HepG2 (cell line): ENCODE results near the gene DNAAF3. TPM values are rescaled to one million over a fixed set of nuclear protein-coding genes. Genes with fewer than 3 reads are reported as not detected.
A peak's percentile ranks its signal among the peaks of the same experiment; 100 is the strongest.

ENCODE experiments used
- ARNT2 ChIP-seq: sonication (generic); formaldehyde crosslinking; IDR thresholded peaks from 2 replicates; pipeline ENCODE4 v1.8.0; 2022; ENCODE audit warnings: mild to moderate bottlenecking, low read depth, missing genetic modification reagents, moderate library complexity
- CAMTA2 ChIP-seq: sonication (generic); formaldehyde crosslinking; IDR thresholded peaks from 2 replicates; pipeline ENCODE4 v1.4.0; 2020; ENCODE audit warnings: mild to moderate bottlenecking, missing genetic modification reagents, borderline replicate concordance
- CCAR2 ChIP-seq: fragments of 200-400 bp; formaldehyde crosslinking; optimal IDR thresholded peaks from 2 replicates; pipeline ENCODE3; 2018; ENCODE audit warnings: low read depth, mild to moderate bottlenecking, low read length, moderate library complexity
- CEBPG ChIP-seq: IDR thresholded peaks from 2 replicates; pipeline ENCODE4 v1.6.1; 2016
- CERS6 ChIP-seq: sonication (generic); formaldehyde crosslinking; IDR thresholded peaks from 2 replicates; pipeline ENCODE4 v1.5.0; 2020; ENCODE audit warnings: missing genetic modification reagents
- GPN1 ChIP-seq: sonication (generic); formaldehyde crosslinking; IDR thresholded peaks from 2 replicates; pipeline ENCODE4 v1.5.1; 2020; ENCODE audit warnings: missing genetic modification reagents, borderline replicate concordance
- HMG20B ChIP-seq: conservative IDR thresholded peaks from 2 replicates; pipeline ENCODE4 v1.6.1; 2016; ENCODE audit warnings: missing genetic modification reagents, missing compliant biosample characterization
- HOXA7 ChIP-seq: sonication (generic); formaldehyde crosslinking; IDR thresholded peaks from 2 replicates; pipeline ENCODE4 v1.8.1; 2022; ENCODE audit warnings: mild to moderate bottlenecking, missing genetic modification reagents, moderate library complexity
- KAT8 ChIP-seq: IDR thresholded peaks from 2 replicates; pipeline ENCODE4 v1.6.1; 2016; ENCODE audit warnings: missing genetic modification reagents, missing compliant biosample characterization
- MAF1 ChIP-seq: sonication (generic); formaldehyde crosslinking; IDR thresholded peaks from 2 replicates; pipeline ENCODE4 v1.5.0; 2020; ENCODE audit warnings: missing genetic modification reagents, borderline replicate concordance
- MLLT10 ChIP-seq: sonication (generic); formaldehyde crosslinking; IDR thresholded peaks from 2 replicates; pipeline ENCODE4 v1.4.0; 2020; ENCODE audit warnings: missing genetic modification reagents
- NFE2L1 ChIP-seq: sonication (generic); formaldehyde crosslinking; IDR thresholded peaks from 2 replicates; pipeline ENCODE4 v1.4.0; 2020; ENCODE audit warnings: missing genetic modification reagents, mild to moderate bottlenecking, borderline replicate concordance
- PTBP1 ChIP-seq: fragments of 200-400 bp; formaldehyde crosslinking; IDR thresholded peaks from 2 replicates; pipeline ENCODE4 v1.6.1; 2018; ENCODE audit warnings: low read length, low read depth; ENCODE audit not compliant: poor library complexity, severe bottlenecking
- SIX4 ChIP-seq: sonication (generic); formaldehyde crosslinking; IDR thresholded peaks from 2 replicates; pipeline ENCODE4 v1.4.0; 2020; ENCODE audit warnings: missing genetic modification reagents
- U2AF1 ChIP-seq: fragments of 200-400 bp; formaldehyde crosslinking; optimal IDR thresholded peaks from 2 replicates; pipeline ENCODE3; 2017; ENCODE audit warnings: mild to moderate bottlenecking, low read depth, low read length
- ZBTB34 ChIP-seq: sonication (generic); formaldehyde crosslinking; IDR thresholded peaks from 2 replicates; pipeline ENCODE4 v1.8.0; 2022; ENCODE audit warnings: mild to moderate bottlenecking, missing genetic modification reagents
- ZBTB7B ChIP-seq: sonication (generic); formaldehyde crosslinking; IDR thresholded peaks from 2 replicates; pipeline ENCODE4 v1.4.0; 2020; ENCODE audit warnings: missing genetic modification reagents
- ZBTB8A ChIP-seq: sonication (generic); formaldehyde crosslinking; IDR thresholded peaks from 2 replicates; pipeline ENCODE4 v1.4.0; 2020; ENCODE audit warnings: mild to moderate bottlenecking, low read depth, missing genetic modification reagents, borderline replicate concordance
- ZFP36L2 ChIP-seq: sonication (generic); formaldehyde crosslinking; IDR thresholded peaks from 2 replicates; pipeline ENCODE4 v1.4.0; 2020; ENCODE audit warnings: missing genetic modification reagents
- ZFP82 ChIP-seq: sonication (generic); formaldehyde crosslinking; IDR thresholded peaks from 2 replicates; pipeline ENCODE4 v1.5.1; 2020; ENCODE audit warnings: mild to moderate bottlenecking, missing genetic modification reagents, borderline replicate concordance
- ZFX ChIP-seq: sonication (generic); formaldehyde crosslinking; IDR thresholded peaks from 2 replicates; pipeline ENCODE4 v1.4.0; 2020; ENCODE audit warnings: mild to moderate bottlenecking, low read depth, missing genetic modification reagents, moderate library complexity
- ZFY ChIP-seq: sonication (generic); formaldehyde crosslinking; IDR thresholded peaks from 2 replicates; pipeline ENCODE4 v1.4.0; 2020; ENCODE audit warnings: missing genetic modification reagents
- ZNF136 ChIP-seq: sonication (generic); formaldehyde crosslinking; IDR thresholded peaks from 2 replicates; pipeline ENCODE4 v1.8.1; 2022; ENCODE audit warnings: low read depth, mild to moderate bottlenecking, moderate library complexity, missing genetic modification reagents
- ZNF549 ChIP-seq: sonication (generic); formaldehyde crosslinking; IDR thresholded peaks from 2 replicates; pipeline ENCODE4 v1.5.0; 2020; ENCODE audit warnings: missing genetic modification reagents
- ZNF577 ChIP-seq: sonication (generic); formaldehyde crosslinking; IDR thresholded peaks from 2 replicates; pipeline ENCODE4 v1.4.0; 2020; ENCODE audit warnings: mild to moderate bottlenecking, low read depth, missing genetic modification reagents, borderline replicate concordance
- ZNF605 ChIP-seq: sonication (generic); formaldehyde crosslinking; IDR thresholded peaks from 2 replicates; pipeline ENCODE4 v1.8.0; 2022; ENCODE audit warnings: mild to moderate bottlenecking, missing genetic modification reagents
- ZNF616 ChIP-seq: sonication (generic); formaldehyde crosslinking; IDR thresholded peaks from 2 replicates; pipeline ENCODE4 v1.5.0; 2020; ENCODE audit warnings: low read depth, mild to moderate bottlenecking, missing genetic modification reagents
- ZNF766 ChIP-seq: sonication (generic); formaldehyde crosslinking; IDR thresholded peaks from 2 replicates; pipeline ENCODE4 v1.5.0; 2020; ENCODE audit warnings: missing genetic modification reagents, borderline replicate concordance
- ZSCAN29 ChIP-seq: sonication (generic); formaldehyde crosslinking; conservative IDR thresholded peaks from 2 replicates; pipeline ENCODE4 v1.4.0; 2020; ENCODE audit warnings: mild to moderate bottlenecking, missing genetic modification reagents
- polyA plus RNA-seq, 8 experiments: library from polyadenylated mRNA; depleted of rRNA in 3 of 8; stranded (reverse) in 7 of 8; unstranded in 1 of 8; fragments of >200 nt; fragmentation: Illumina TruSeq in 4 of 8; extraction: Trizol in 4 of 8; gene quantifications; 2 replicates each; pipeline versions ENCODE4 v1.2.1 to v1.2.3, GENCODE V29; 2011 to 2016; ENCODE audit warnings: low read depth in 4 of 8, missing spikeins in 1 of 8, mixed read lengths in 1 of 8; ENCODE audit not compliant: insufficient read depth in 1 of 8
- total RNA-seq, 5 experiments: library from RNA; depleted of rRNA; stranded (reverse); fragments of >200 nt; fragmentation: Illumina TruSeq; extraction: Trizol; gene quantifications; 2 replicates each; pipeline ENCODE4 v1.2.3, GENCODE V29; 2016; ENCODE audit warnings: low read depth in 1 of 5

The DNAAF3 gene
- total and polyA plus RNA-seq, 2 of the 13 experiments (the other 11 are each of a cell fraction or from before 2014, with no cell fraction given), result 0.30 to 0.40 TPM

DNA sequence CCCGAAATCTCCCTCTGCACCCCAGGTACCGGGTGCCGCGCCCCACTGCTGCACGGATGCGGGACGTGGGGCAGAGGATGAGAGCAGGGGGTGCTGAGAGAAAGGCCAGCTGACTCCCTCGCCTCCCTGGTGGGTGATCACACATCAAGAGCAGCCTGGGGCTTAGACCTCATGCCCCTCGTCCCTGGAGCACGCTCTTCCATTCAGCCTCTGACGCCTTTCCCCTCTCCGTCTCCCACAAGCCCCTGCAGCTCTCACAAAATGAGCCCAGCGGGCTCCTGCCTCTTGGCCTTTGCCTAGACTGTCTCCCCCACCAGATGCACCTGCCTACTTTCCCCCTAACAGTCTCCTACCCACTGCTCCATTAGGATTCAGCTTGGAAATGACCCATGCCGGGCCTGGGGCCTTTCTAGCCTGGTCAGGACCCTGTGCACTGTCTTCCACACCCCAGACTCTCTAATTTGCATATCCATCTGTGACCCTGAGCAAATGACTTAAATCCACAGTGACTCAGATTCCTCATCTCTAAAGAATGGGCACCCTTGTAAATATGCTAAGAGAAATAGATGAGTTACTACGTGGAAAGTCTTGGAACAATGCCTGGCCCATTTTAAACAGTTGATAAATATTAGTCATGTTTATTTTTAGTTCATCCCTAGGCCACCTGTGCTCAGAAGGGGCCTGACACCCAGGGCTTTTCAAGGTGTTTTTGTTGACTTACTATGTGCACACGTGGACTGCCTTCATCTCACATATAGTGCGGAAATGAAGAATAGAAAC lies 43.5 kb upstream of the DNAAF3 start (continued):
- TF ChIP-seq ZNF616 (CRISPR knock-in tag), result peak; percentile 58; the same call in 1 of the 2 replicates
- 0 out of 2 replicates have a peak, but pooled peaks have one; percentile 25 for TF ChIP-seq CERS6 (CRISPR knock-in tag)
- TF ChIP-seq MAF1, result no peak
- 0 out of 2 replicates have a peak, but pooled peaks have one; percentile 16 for TF ChIP-seq ZFY (CRISPR knock-in tag)
- TF ChIP-seq ZBTB7B, result no peak
- no peak for TF ChIP-seq ZNF549 (CRISPR knock-in tag)
- no peak for TF ChIP-seq CCAR2
- no peak for TF ChIP-seq NFE2L1 (CRISPR knock-in tag)
- no peak for TF ChIP-seq SIX4 (CRISPR knock-in tag)
- TF ChIP-seq ZFP36L2, result no peak
- TF ChIP-seq ZNF605, result peak; percentile 88
- TF ChIP-seq ZBTB8A (CRISPR knock-in tag), result no peak
- TF ChIP-seq PTBP1, result peak; percentile 53
- TF ChIP-seq ZNF136 (CRISPR knock-in tag), result no peak
- no peak for TF ChIP-seq HMG20B (CRISPR knock-in tag)
- TF ChIP-seq ZNF766 (CRISPR knock-in tag), result no peak
- TF ChIP-seq GPN1 (CRISPR knock-in tag), result no peak
- no peak; the same call in 1 of the 2 replicates for TF ChIP-seq CAMTA2 (CRISPR knock-in tag)
- no peak for TF ChIP-seq ZFP82 (CRISPR knock-in tag)
- no peak for TF ChIP-seq HOXA7 (CRISPR knock-in tag)
- TF ChIP-seq CEBPG (CRISPR knock-in tag), result no peak
- TF ChIP-seq ARNT2 (CRISPR knock-in tag), result peak; percentile 75; the same call in 1 of the 2 replicates
- no peak for TF ChIP-seq MLLT10 (CRISPR knock-in tag)
- TF ChIP-seq KAT8 (CRISPR knock-in tag), result no peak
- 0 out of 2 replicates have a peak, but pooled peaks have one; percentile 10 for TF ChIP-seq ZSCAN29 (CRISPR knock-in tag)
- TF ChIP-seq ZNF577 (CRISPR knock-in tag), result no peak
- TF ChIP-seq ZBTB34 (CRISPR knock-in tag), result no peak
- TF ChIP-seq U2AF1, result no peak
- peak; percentile 37; the same call in 1 of the 2 replicates for TF ChIP-seq ZFX (CRISPR knock-in tag)
